Upper lobe of left lung (tissue), 6 donors: ENCODE measurements around the gene PCCA. TPM values are rescaled to one million over a fixed set of nuclear protein-coding genes. Genes with fewer than 3 reads are reported as not detected.

Experiments
- ATAC-seq, 2 donors: fragments of 200-7000 bp; cut with Tn5 transposase; one replicate each; pipeline ENCODE4 v1.9.1; 2022; ENCODE audit warnings: mild to moderate bottlenecking in 2 of 2, moderate library complexity in 2 of 2; ENCODE audit not compliant: low FRiP score in 2 of 2
- DNase-seq, 2 donors: peaks; one replicate each; pipeline ENCODE4 v3.0.0-alpha.2; 2019 to 2020
- H3K27ac ChIP-seq, 4 donors: fragments of 200-600 bp; sonication (generic); one replicate each; pipeline ENCODE4 v1.5.1; 2016 to 2019
- H3K27me3 ChIP-seq, 4 donors: fragments of 200-600 bp; sonication (generic); one replicate each; pipeline ENCODE4 v1.5.1; 2017 to 2019
- H3K36me3 ChIP-seq, 4 donors: fragments of 200-600 bp; sonication (generic); one replicate each; pipeline ENCODE4 v1.5.1; 2016 to 2019
- H3K4me1 ChIP-seq, 4 donors: fragments of 200-600 bp; sonication (generic); one replicate each; pipeline ENCODE4 v1.5.1; 2018 to 2019
- H3K4me3 ChIP-seq, 4 donors: fragments of 200-600 bp; sonication (generic); one replicate each; pipeline ENCODE4 v1.5.1; 2017 to 2019; ENCODE audit warnings: mild to moderate bottlenecking in 2 of 4, moderate library complexity in 1 of 4
- H3K9me3 ChIP-seq, 4 donors: fragments of 200-600 bp; sonication (generic); one replicate each; pipeline ENCODE4 v1.5.1; 2018 to 2019
- CTCF ChIP-seq, 6 experiments: fragments of 450-650 bp in 4 of 6; fragments of 200-600 bp in 2 of 6; sonication (generic) in 2 of 6; IDR thresholded peaks; one replicate each; pipeline ENCODE4 v1.5.1; 2016 to 2019; ENCODE audit warnings: antibody characterized with exemption in 6 of 6
- EP300 ChIP-seq, 4 donors: sonication (generic); formaldehyde crosslinking; IDR thresholded peaks; one replicate each; pipeline ENCODE4 v1.5.1; 2017; ENCODE audit warnings: antibody characterized with exemption in 4 of 4, control low read depth in 2 of 4
- POLR2A ChIP-seq, 4 donors: fragments of 450-650 bp; IDR thresholded peaks; one replicate each; pipeline ENCODE4 v1.5.1; 2016 to 2017; ENCODE audit warnings: antibody characterized with exemption in 4 of 4, mild to moderate bottlenecking in 2 of 4
- POLR2AphosphoS5 ChIP-seq, 2 donors: sonication (generic); formaldehyde crosslinking; IDR thresholded peaks; one replicate each; pipeline ENCODE4 v1.5.1; 2017; ENCODE audit warnings: antibody characterized with exemption in 2 of 2
- WGBS, 2 donors: methylation state at CpG; one replicate each; pipeline ENCODE4 v1.1.5; 2017 to 2018; 5-methylcytosine and 5-hydroxymethylcytosine counted together
- total RNA-seq, 6 donors: library from RNA; depleted of rRNA in 4 of 6; stranded (reverse); fragments of >200 nt in 4 of 6; gene quantifications; one replicate each; pipeline versions ENCODE4 v1.1.0 to v1.2.1, GENCODE V29; 2016 to 2021
- donor health status: DM: no; HTN: no; CAD: no; lungs with moderate emphysema.
- donor health status: DM: no; HTN: yes; CAD: no; lungs with severe emphysema.

Gene PCCA
- total RNA-seq, 6 donors from 2014 or later, result 23.1 to 43.4 (median 30.0) TPM

- 79 to 83% methylated on average over 2 of the region's 2 CpGs for WGBS, 2 donors
These were observed 396.4 kb downstream of the PCCA start for GRCh38 chr13:100485265-100485664.

GRCh38 chr13:100490692-100491091 lies 401.8 kb downstream of the PCCA start:
- no peaks in the 10 kb centered on the region for H3K9me3 ChIP-seq
- DNase-seq, result peak in 1 of 2 donors; percentile 54
- peak; percentile 25 to 80 for ATAC-seq
- WGBS, 2 donors, result 49 to 56% methylated on average over 3 to 4 of the region's 4 CpGs
- no peak for TF ChIP-seq EP300 (IDR thresholded peaks at IDR 0.05)
- no peak for TF ChIP-seq POLR2AphosphoS5 (IDR thresholded peaks at IDR 0.05)
- TF ChIP-seq POLR2A (IDR thresholded peaks at IDR 0.05), result no peak
- TF ChIP-seq CTCF (IDR thresholded peaks at IDR 0.05), result no peak
- no peaks in the 10 kb centered on the region for H3K36me3 ChIP-seq
- H3K27ac ChIP-seq, result peak overlapping the region; percentile 42 to 74 (median 48)
- peaks cover 15 to 22% (median 20%) of the 10 kb centered on the region in 4 donors for H3K4me1 ChIP-seq
- H3K4me3 ChIP-seq, result no peak overlapping the region
- no peaks in the 10 kb centered on the region for H3K27me3 ChIP-seq

More at GRCh38 chr13:100485265-100485664, 396.4 kb downstream of the PCCA start:
- H3K9me3 ChIP-seq, result no peaks in the 10 kb centered on the region
- ATAC-seq, result no peak
- H3K36me3 ChIP-seq, result no peaks in the 10 kb centered on the region
- peaks cover 4 to 6% (median 4%) of the 10 kb centered on the region in 4 donors for H3K4me1 ChIP-seq
- no peak overlapping the region for H3K27ac ChIP-seq
- DNase-seq, result no peak
- H3K4me3 ChIP-seq, result no peak overlapping the region
- no peaks in the 10 kb centered on the region for H3K27me3 ChIP-seq
- no peak for TF ChIP-seq EP300 (IDR thresholded peaks at IDR 0.05)

- DNase-seq (peak in 1 of 2 donors; percentile 30), ATAC-seq (peak in 1 of 2 donors; percentile 90)
- 41 to 47% methylated on average over 8 of the region's 8 CpGs for WGBS, 2 donors
These were observed 402.4 kb downstream of the PCCA start for GRCh38 chr13:100491164-100491842.

GRCh38 chr13:100493418-100493817 lies 404.5 kb downstream of the PCCA start:
- no peaks in the 10 kb centered on the region for H3K27me3 ChIP-seq
- ATAC-seq (no peak), DNase-seq (peak in 1 of 2 donors; percentile 41)
- 63 to 94% methylated on average over 5 to 7 of the region's 7 CpGs for WGBS, 2 donors
- H3K9me3 ChIP-seq, result no peaks in the 10 kb centered on the region
- H3K36me3 ChIP-seq, result no peaks in the 10 kb centered on the region
- H3K27ac ChIP-seq, result peak overlapping the region in 1 of 4 donors; percentile 5
- TF ChIP-seq EP300 (IDR thresholded peaks at IDR 0.05) (no peak), POLR2AphosphoS5 (IDR thresholded peaks at IDR 0.05) (no peak), CTCF (IDR thresholded peaks at IDR 0.05) (no peak), POLR2A (IDR thresholded peaks at IDR 0.05) (no peak)
- H3K4me1 ChIP-seq, result peaks cover 15 to 22% (median 20%) of the 10 kb centered on the region in 4 donors
- H3K4me3 ChIP-seq, result no peak overlapping the region

More at GRCh38 chr13:100491164-100491842, 402.4 kb downstream of the PCCA start:
- Histone ChIP-seq H3K36me3 (no peaks in the 10 kb centered on the region), H3K9me3 (no peaks in the 10 kb centered on the region), H3K27me3 (no peaks in the 10 kb centered on the region), H3K27ac (peak overlapping the region; percentile 42 to 74 (median 48)), H3K4me1 (peaks cover 15 to 22% (median 20%) of the 10 kb centered on the region in 4 donors), H3K4me3 (peak overlapping the region in 1 of 4 donors; percentile 8)
- TF ChIP-seq POLR2A (IDR thresholded peaks at IDR 0.05) (no peak), CTCF (IDR thresholded peaks at IDR 0.05) (no peak), POLR2AphosphoS5 (IDR thresholded peaks at IDR 0.05) (no peak), EP300 (IDR thresholded peaks at IDR 0.05) (no peak)

- no peak for ATAC-seq
These were observed 406.6 kb downstream of the PCCA start for GRCh38 chr13:100495455-100495854.

More at GRCh38 chr13:100495455-100495854, 406.6 kb downstream of the PCCA start:
- 98 to 100% methylated on average over 1 of the region's 1 CpG for WGBS, 2 donors
- TF ChIP-seq EP300 (IDR thresholded peaks at IDR 0.05) (no peak), POLR2AphosphoS5 (IDR thresholded peaks at IDR 0.05) (no peak), CTCF (IDR thresholded peaks at IDR 0.05) (no peak)
- peaks cover 13 to 16% (median 14%) of the 10 kb centered on the region in 4 donors for H3K4me1 ChIP-seq
- no peaks in the 10 kb centered on the region for H3K9me3 ChIP-seq
- no peak overlapping the region for H3K27ac ChIP-seq
- no peak for DNase-seq
- no peaks in the 10 kb centered on the region for H3K36me3 ChIP-seq
- H3K27me3 ChIP-seq, result no peaks in the 10 kb centered on the region
- H3K4me3 ChIP-seq, result no peak overlapping the region
